Fibroblast of the conjunctiva (primary cell): ENCODE results near the gene TMC1.
"Not testable (repeated sequence)": the region's sequence is repeated elsewhere in the genome, so short reads cannot be mapped to it uniquely, and the experiment has no call there.

Experiments
- DNase-seq: peaks from one replicate; pipeline ENCODE4 v3.0.0-alpha.2; 2010; ENCODE audit warnings: low read depth

Gene TMC1

GRCh38 chr9:72526901-72527800 lies 5.7 kb downstream of the TMC1 start:
- peak; percentile 89 for DNase-seq

DNA sequence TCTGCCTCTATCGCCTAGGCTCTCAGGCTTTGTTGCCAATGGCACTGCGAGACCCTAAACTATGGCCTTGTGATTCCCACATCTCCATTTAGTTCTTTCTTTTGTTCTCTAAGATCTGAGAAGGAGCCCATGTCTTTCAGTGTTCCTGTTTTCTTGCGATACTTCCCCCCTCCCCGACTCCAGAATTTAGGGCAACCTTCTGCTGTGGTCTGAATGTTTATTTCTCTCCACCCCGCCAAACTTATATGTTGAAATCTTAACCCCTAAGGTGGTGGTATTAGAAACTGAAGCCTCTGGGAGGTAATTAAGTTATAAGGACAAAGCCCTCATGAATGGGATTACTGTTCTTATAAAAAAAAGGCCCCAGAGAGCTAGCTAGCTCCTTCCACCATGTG lies 6.4 kb downstream of the TMC1 start:
- no peak for DNase-seq

DNA sequence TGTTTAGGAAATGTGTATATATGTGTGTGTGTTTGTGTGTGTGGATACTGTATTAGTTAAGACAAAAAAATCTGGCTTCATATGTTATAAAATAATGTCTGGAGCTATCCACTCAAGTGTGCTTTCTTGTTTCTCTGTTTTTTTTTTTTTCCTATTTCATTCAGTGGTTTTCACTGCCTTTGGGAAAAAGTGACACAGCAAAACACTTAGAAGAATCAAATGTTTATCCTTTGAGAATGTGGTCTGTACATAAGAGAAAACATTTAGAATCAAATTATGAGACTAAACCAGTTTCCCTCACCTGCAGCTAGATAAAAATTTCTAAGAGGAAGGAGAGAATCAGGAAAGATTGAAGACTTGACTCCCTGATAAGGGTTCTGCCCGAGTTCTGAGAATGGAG lies 8.1 kb downstream of the TMC1 start:
- no peak for DNase-seq

- no peak for DNase-seq
Observed at GRCh38 chr9:72533322-72533721, 11.9 kb downstream of the TMC1 start.

DNA sequence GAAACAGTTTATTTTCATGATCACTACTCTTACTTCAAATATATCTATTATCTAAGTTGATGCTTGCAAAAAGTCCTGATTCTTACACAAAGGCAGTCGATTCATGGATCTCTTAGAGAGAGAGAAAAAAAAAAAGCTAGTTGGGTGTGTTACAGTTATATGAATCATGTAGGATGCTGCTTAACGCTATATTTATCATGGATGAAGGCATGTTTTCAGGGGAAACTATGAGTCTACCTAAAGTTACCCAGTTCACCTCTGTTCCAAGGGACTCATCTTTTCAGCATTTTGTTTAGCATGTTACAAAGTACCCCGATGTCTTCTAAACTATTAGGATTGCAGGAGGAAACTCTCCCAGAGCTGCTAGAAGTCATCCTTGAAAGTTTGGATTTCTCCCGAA lies 13.5 kb downstream of the TMC1 start:
- no peak for DNase-seq

DNA sequence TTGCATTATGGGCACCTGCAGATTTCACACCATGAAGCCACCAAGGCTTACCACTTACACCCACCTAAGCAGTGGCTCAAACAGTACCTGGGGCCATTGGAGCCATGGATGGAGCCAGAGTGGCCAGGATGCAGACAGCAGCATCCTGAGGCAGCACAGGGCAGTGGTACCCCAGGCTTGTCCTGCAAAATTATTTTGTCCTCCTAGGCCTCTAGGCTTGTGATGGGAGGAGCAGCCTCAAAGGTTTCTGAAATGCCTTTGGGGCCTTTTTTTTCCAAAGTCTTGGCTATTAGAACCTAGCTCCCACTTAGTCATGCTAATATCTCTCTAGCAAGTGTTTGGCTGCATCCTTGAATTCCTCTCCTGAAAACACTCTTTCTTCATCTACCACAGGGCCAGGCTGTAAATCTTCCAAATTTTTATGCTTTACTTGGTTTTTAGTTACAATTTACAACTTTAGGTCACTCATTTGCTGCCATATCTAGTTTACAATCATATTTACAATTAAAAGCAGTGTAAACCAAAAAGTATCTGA lies 15.7 kb downstream of the TMC1 start:
- no peak for DNase-seq

DNA sequence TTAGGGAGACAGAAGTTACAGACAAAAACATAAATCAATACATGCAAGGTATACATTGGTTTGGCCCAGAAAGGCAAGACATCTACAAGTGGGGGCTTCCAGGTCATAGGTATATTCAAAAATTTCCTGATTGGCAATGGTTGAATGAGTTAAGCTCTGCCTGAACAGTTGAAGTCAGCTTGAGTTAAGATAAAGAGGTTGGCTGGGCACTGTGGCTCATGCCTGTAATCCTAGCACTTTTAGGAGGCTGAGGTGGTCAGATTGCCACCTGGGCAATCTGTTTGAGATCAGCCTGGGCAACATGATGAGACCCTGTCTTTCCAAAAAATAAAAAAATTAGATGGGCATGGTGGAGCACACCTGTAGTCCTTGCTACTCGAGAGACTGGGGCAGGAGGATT lies 16.3 kb downstream of the TMC1 start:
- DNase-seq: no peak

- no peak for DNase-seq
Observed at GRCh38 chr9:72538921-72539702, 17.7 kb downstream of the TMC1 start.

DNA sequence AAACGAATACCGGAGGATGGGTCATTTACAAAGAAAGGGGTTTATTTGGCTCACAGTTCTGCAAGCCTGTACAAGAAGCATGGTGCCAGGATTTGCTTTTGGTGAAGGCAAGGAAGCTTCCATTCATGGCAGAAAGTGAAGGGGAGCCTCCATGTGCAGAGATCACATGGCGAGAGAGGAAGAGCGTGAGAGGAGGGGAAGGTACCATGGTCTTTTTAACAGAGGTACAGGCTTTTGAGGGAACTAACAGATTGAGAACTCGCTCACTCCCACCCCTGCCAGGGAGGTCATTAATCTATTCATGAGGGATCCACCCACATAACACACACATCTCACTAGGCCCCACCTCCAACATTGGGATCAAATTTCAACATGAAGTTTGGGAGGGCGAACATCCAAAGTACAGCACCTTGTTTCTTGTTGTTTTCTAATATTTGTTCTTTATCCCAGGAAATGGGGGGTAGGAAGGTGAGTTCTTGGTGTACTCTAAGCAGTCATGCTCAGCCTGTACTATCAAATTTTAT lies 18.5 kb downstream of the TMC1 start:
- DNase-seq: no peak

- no peak for DNase-seq
Observed at GRCh38 chr9:72540348-72540873, 19.0 kb downstream of the TMC1 start.

DNA sequence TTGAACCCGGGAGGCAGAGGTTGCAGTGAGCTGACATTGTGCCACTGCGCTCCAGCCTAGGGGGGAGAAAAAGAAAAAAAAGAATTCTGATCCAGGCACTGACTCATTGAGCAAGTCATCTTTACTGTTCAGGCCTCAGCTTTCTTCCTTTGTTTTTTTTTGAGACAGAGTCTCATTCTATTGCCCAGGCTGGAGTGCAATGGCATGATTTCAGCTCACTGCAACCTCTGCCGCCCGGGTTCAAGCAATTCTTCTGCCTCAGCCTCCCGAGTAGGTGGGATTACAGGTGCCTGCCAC lies 21.1 kb downstream of the TMC1 start:
- not testable (repeated sequence) for DNase-seq

DNA sequence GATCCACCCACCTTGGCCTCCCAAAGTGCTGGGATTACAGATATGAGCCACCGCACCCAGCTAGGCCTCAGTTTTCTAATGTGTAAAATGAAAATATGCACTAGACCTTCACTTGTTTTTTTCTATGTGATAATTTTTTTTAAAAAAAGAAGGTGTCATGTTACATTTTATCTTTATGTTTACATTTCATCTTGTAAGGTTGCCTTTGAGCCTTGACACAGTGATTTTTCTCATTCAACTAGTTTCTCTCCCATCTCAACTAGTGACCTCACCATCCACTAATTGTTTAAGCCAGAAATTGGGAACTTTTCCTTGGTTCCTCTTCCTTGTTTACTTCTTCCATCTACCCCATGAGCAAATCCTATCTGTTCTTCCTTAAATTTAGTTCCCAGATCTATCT lies 21.5 kb downstream of the TMC1 start:
- no peak for DNase-seq

DNA sequence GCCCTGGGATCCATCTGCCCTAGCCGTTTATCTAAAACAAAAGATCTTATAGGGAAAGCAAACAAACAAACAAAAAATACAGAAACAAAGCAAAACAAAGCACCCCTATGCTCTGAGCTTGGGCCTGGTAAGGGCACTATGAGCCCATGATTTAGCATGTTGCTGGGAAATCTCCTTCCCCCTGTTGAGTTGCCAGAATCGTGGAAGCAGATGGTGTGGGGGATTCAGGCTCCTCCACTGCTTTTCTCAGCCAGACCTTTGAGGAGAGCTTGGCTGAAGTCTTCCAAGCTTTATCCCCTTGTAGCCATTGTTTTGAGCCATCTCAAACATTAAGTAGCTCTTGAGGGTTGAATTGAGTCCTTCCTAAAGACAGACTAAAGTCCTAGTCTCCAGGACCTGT lies 29.9 kb downstream of the TMC1 start:
- no peak for DNase-seq

- DNase-seq: no peak
Observed at GRCh38 chr9:72552356-72552755, 30.9 kb downstream of the TMC1 start.

DNA sequence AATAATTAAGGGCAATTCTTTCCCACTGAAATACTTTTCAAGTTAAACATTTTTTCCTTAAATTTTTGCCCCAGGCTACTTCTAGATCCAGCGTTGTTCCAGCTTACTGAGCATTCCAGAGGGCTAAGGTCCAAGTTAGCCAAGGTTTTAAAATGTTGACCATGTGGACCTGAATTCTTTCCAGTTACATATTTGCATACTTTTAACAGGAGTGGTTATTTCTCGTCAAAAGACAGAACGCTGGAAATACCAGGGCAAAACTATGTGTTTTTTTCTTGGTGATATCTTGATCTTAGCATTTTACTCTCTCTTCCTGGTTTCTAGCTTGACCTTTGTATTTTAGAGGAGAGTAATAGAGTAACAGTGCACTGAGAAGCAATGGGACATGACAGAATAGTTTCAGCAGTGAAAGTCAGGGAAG lies 32.8 kb downstream of the TMC1 start:
- peak; percentile 77 for DNase-seq

- DNase-seq: peak; percentile 64
Observed at GRCh38 chr9:72557549-72557948, 36.1 kb downstream of the TMC1 start.

DNA sequence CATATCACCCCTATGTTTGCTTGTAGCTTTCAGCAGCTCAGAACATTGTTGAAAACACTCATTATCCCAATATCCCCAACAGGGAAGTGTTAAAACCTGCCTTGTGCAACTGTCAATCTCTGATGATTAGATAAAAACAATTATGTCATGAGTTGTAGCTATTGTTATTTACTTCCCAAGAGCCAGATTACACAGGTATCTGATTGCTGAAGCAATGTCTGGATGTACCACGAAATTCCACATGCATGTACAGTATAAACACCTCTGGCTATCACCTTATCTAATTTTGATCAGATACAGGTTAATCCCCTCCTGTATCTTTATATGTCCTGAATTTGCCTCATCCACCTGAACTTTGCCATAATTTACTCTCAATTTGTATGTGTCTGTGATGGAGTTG lies 38.7 kb downstream of the TMC1 start:
- DNase-seq: no peak

GRCh38 chr9:72563806-72564205 lies 42.4 kb downstream of the TMC1 start:
- no peak for DNase-seq

DNA sequence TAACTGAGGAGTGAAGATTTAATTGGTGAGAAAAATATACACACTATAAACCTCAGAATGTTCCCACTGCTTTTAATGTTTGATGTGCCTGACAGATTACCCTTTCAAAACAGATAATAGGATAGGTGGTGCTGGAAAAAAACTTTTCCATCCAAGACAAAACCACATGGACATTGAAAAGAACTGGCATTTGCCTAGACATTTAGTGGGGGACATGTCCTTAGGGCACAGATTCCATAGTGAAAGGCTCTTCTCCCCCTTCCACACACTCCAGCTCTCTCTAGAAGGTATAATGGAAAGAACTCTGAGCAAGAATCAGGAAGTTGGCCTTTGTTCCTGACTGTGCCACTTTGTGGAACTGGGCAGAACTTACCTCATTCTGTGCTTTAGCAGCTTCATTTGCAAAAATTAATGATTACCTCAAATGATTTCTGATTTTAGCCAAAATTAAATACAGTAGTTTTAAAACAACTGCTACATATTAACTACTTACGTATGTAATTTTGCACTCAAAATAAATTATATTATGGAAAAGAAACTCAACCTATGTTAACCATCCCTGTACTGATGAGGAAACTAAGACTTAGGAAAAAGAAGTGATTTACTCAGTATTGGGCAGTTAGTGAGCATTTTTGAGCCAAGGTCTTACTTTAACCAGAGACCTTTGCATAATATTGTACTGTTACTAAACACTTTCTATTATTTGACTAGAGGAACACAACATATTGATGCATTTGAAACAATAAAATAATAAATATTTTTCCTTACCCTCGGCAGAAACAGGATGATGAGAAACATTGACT lies 43.3 kb downstream of the TMC1 start:
- no peak for DNase-seq

DNA sequence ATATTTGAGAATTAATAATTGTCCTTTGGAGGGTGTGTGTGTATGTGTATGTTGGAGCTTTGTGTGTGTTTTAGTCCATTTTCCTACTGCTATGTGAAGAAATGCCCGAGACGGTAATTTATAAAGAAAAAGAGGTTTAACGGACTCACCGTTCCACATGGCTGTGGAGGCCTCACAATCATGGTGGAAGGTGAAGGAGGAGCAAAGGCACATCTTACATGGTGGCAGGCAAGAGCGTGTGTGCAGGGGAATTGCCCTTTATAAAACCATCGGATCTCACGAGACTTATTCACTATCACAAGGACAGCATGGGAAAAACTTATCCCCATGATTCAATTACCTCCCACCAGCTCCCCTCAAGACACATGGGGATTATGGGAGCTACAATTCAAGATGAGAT lies 44.1 kb downstream of the TMC1 start:
- DNase-seq: no peak

GRCh38 chr9:72574156-72574810 lies 52.9 kb downstream of the TMC1 start:
- DNase-seq: no peak
